Hypothalamus (tissue), 51 donors: Measurements from ENCODE around the gene ZNF35.
"Not testable (repeated sequence)": the region's sequence is repeated elsewhere in the genome, so short reads cannot be mapped to it uniquely, and the experiment has no call there.

Experiments
- DNase-seq, 51 donors: peaks; one replicate each; lab custom pipeline; 2025; lab: John Stamatoyannopoulos, UW

Gene ZNF35

DNA sequence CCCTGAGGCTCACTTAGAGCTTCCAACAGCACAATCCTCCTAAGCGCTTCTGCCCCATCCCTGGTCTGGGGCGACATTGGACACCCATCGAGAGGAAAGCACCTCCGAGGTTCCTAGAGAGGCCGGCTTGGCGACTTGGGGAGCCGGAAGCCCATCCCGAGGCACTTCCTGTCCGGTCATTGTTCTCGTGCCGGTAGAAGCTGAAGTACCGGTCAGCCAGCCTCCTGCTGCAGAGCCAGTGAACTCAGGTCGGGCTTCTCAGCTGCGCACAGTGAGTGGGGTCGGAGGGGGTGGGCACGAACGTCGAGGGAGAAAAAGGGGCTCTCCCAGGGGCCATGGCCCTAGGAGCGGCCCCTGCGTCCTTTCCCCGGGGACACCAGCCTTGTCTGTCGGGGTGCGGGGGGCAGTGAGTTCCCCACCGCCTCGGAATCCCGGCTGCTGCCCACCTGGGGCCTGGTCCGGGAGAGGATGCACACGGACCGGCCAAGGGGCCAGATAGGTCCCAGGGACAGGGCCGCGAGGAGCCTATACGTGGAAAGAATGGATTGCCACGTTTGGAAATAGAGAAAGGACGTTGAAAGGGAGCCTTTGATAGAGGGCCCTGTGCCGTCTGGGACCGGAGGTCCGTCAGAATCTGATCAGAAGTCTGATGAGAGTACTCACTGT, at the start of gene ZNF35:
TSS of gene ZNF35 (plus strand) at position 169 of the 666 bp plus-strand sequence. CDS start 2,336 bp downstream, outside the sequence.
- peak in 50 of 51 donors; percentile 8 to 88 (median 74) for DNase-seq

DNA sequence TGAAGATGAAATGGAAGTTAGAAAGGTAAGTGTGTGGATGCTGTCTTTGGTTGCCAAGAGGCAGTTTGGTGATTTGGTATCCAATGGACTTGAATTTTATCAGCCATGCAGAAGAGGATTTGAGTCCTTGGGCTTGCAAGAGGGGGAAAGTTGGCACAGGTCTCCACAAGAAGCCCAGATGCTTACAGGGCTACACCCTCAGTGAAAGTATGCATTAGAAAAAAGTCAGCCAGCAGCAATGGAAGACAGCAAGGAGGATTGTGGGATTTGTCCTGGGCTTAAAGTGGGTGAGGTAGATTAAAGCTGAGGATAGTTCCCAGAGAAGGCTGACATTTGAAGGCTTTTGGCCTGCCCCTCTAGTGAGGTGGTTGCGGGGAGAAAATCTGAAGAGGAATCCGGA, 46.8 kb upstream of the ZNF35 start:
- DNase-seq = no peak

DNA sequence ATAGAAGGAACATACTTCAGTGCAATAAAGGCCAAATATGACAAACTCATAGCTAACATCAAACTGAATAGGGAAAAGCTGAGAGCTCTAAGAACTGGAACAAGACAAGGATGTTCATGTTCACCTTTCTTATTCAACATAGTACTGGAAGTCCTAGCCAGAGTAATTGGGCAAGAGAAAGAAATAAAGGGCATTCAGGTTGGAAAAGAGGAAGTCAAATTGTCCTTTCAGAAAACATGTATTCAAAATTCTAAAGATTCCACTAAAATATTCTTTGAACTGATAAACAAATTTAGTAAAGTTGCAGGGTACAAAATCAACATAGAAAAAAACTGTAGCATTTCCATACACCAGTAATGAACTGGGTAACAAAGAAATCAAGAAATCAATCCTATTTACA, 35.9 kb upstream of the ZNF35 start:
- no peak for DNase-seq

DNA sequence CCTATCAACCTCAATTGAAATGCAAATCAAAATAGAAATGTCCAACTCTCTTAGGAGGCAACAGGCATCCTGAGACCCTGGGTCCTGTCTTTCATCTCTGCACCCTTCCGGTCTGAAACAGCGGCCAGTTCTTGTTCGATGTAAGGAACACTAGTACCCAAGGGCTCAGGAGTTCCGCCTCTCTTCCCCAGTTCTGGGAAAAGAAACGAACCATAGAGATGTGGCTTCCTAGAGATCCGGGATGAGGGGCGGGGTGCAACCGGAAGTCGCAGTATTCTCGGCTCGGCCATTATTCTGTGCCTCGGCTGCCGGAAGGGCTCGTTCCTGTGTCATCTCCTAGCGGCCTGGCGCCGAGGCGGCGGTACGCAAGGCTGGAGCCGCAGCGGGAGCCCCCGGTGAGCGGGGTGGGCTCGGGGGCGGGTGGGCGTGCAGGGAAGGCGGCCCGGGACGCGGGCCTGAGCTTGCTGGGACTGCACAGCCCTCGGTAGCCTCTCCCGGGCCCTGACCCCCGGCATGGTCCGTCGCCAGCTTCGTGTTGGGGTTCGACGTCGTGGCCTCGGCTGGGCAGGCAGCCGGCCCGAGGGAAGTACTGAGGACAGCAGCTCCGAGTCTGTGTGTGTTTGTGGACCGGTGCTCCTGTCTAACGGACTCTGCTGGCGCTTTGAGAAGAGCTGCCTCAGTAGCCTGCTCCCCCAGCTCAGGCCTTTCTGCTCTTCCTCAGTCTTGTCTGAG, 23.6 kb upstream of the ZNF35 start, which contains the start of gene ZNF197:
TSS of gene ZNF197 (plus strand) at position 288 of the 732 bp plus-strand sequence. CDS start 4,119 bp downstream, outside the sequence.
- DNase-seq = peak; percentile 40 to 96 (median 77)

- DNase-seq = no peak
Measured at GRCh38 chr3:44628716-44629115, 19.8 kb upstream of the ZNF35 start.

- no peak for DNase-seq
Measured at GRCh38 chr3:44632193-44632592, 16.3 kb upstream of the ZNF35 start.

GRCh38 chr3:44642337-44642736, 6.2 kb upstream of the ZNF35 start:
- no peak for DNase-seq

- no peak for DNase-seq
Measured at GRCh38 chr3:44643024-44643423, 5.5 kb upstream of the ZNF35 start.

DNA sequence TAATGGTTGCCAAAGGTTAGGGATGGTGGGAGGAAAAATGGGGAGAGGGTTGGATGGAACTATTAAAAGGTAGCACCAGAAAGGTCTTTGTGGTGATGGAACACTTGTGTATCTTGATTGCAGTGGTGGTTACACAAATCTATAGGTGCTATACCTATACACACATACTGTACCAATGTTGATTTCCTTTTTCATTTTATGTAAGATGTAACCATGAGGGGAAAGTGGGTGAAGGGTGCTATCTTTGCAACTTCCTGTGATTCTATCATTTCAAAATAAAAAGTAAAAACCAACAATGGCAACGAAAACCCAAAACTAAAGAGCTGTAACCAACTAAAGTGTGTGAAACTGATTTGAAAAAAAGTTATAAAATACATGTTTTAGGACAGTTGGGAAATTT, 761 bp upstream of the ZNF35 start:
- no peak for DNase-seq

GRCh38 chr3:44649709-44650108, 1.2 kb downstream of the ZNF35 start:
- DNase-seq = no peak

- DNase-seq = peak in 4 of 51 donors; percentile 2 to 7 (median 2)
Measured at GRCh38 chr3:44654039-44654438, 5.5 kb downstream of the ZNF35 start.

- DNase-seq = no peak
Measured at GRCh38 chr3:44659015-44659414, 10.5 kb downstream of the ZNF35 start.

GRCh38 chr3:44659434-44659833, 10.9 kb downstream of the ZNF35 start:
- no peak for DNase-seq

DNA sequence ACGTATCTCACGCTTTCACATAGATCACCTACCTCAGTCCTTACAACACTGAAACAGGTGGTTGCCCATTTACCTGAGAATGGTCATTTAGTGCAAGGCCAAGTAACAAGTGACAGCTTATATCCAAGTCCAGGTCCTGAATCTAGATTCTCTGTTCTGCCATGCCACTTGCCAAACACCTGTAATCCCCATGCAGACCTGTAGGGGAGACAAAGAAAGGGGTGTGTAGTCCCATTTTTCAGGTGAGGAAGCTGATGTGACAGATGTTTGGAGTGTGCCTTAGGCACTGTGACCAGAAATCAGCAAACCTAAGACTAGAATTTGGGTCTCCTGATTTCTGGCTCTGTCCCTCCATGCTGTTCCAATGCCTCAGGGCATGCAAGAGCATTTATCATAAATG, 12.7 kb downstream of the ZNF35 start:
- no peak for DNase-seq

DNA sequence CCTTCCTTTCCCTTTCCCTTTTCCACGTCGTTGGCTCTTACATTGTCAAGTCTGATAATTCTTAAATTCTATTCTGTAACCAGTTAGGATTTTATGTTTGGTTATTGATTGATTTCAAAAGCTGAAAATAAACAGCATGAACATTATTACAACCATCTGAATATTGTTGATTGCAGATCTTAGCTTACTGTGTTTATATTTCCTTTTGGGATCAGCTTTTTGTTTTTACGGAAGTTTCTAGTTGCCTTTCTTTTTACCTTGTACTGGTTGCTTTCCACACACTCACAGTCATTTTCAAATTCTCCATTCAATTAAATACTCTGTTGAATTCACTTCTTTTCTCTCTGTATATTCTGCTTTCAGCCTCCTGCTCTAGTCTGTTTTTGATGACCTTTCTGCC, 16.6 kb downstream of the ZNF35 start:
- no peak for DNase-seq

- no peak for DNase-seq
Measured at GRCh38 chr3:44666346-44666745, 17.8 kb downstream of the ZNF35 start.

- DNase-seq = no peak
Measured at GRCh38 chr3:44669760-44670159, 21.2 kb downstream of the ZNF35 start.

GRCh38 chr3:44673466-44673865, 24.9 kb downstream of the ZNF35 start:
- DNase-seq = not testable (repeated sequence)

- no peak for DNase-seq
Measured at GRCh38 chr3:44674211-44674610, 25.7 kb downstream of the ZNF35 start.

DNA sequence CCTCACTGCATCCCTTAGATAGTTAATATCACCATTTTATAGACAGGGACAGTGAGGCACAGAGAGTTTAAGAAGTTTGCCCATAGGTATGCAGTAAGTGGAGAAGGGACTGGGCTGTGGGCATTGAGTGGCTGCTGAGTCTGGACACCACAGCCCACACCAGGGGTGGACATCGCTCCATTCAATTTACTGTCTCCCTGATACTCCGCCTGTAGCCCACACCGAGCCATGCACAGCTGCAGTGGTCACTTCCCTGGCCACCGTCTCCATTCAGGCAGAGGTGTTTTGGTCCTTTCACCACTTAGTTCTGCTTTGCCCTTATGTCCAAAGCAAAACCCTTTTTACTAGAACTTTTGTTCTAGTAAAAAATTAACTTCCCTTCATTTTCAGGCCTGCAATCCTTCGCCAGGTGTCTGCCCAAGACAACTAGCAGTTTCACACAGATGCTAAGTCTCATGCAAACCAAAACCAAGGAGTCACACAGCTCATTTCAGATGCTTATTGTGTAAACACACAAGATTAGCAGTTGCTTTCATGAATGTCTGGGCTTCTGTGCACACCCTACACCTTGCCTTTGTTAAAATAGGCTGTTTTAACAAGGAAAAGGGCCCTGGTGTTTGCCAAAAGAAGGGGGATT, 30.1 kb downstream of the ZNF35 start:
- DNase-seq = no peak

- no peak for DNase-seq
Measured at GRCh38 chr3:44680921-44681455, 32.5 kb downstream of the ZNF35 start.
